SK-N-SH (cell line): ENCODE results near the gene PXMP2. TPM values are rescaled to one million over a fixed set of nuclear protein-coding genes. Genes with fewer than 3 reads are reported as not detected.

Experiments
- CTCF ChIA-PET: fragments of 300-600, 350-600 bp; formaldehyde crosslinking; extraction: SDS; loops from one replicate; lab custom pipeline; 2021; lab: Yijun Ruan, JAX
- POLR2A ChIA-PET: fragments of 350-600 bp; sonication (Branson Sonifier 250); formaldehyde crosslinking; extraction: SDS; loops from one replicate; lab custom pipeline; 2020; ENCODE audit warnings: antibody characterized with exemption, inconsistent platforms; lab: Yijun Ruan, JAX
- DNase-seq: peaks from one replicate; pipeline ENCODE4 v3.0.0; 2012
- H2AFZ ChIP-seq: fragments of 200-600 bp; sonication (generic); 2 replicates; pipeline ENCODE4 v1.8.1; 2016; ENCODE audit warnings: antibody characterized with exemption, mild to moderate bottlenecking, low read depth
- H3F3A ChIP-seq: fragments of 200-600 bp; sonication (generic); replicated peaks from 2 replicates; pipeline ENCODE3; 2016; ENCODE audit warnings: antibody characterized with exemption, mild to moderate bottlenecking; ENCODE audit not compliant: insufficient read depth
- H3K27ac ChIP-seq, 2 experiments: fragments of 200-500 bp in 1 of 2; fragments of 200-600 bp in 1 of 2; sonication (Bioruptor generic) in 1 of 2; sonication (generic), shearing (Covaris generic) in 1 of 2; 2 replicates each; pipeline versions ENCODE4 v1.5.1 to v1.6.1; 2014 to 2016; ENCODE audit warnings: low read depth in 2 of 2, inconsistent platforms in 1 of 2, low read length in 1 of 2, mild to moderate bottlenecking in 1 of 2, mixed read lengths in 1 of 2
- H3K27me3 ChIP-seq: fragments of 200-600 bp; sonication (generic), shearing (Covaris generic); 2 replicates; pipeline ENCODE4 v1.6.1; 2016; ENCODE audit warnings: mixed run types; ENCODE audit not compliant: insufficient read depth
- H3K36me3 ChIP-seq, 2 experiments: fragments of 200-500 bp in 1 of 2; fragments of 200-600 bp in 1 of 2; sonication (Bioruptor generic) in 1 of 2; sonication (generic) in 1 of 2; replicated peaks in 1 of 2; 2 replicates each; pipeline versions ENCODE3 to v1.5.1; 2014 to 2016; ENCODE audit warnings: low read length in 1 of 2, mild to moderate bottlenecking in 1 of 2; ENCODE audit not compliant: insufficient read depth in 2 of 2, control insufficient read depth in 1 of 2
- H3K4me1 ChIP-seq, 2 experiments: fragments of 200-500 bp in 1 of 2; fragments of 200-600 bp in 1 of 2; sonication (Bioruptor generic) in 1 of 2; sonication (generic), shearing (Covaris generic) in 1 of 2; 2 replicates each; pipeline versions ENCODE4 v1.5.1 to v1.6.1; 2014 to 2016; ENCODE audit warnings: low read depth in 1 of 2, low read length in 1 of 2, mixed run types in 1 of 2; ENCODE audit not compliant: insufficient read depth in 2 of 2, control insufficient read depth in 1 of 2
- H3K4me2 ChIP-seq: fragments of 200-600 bp; sonication (generic), shearing (Covaris generic); 2 replicates; pipeline ENCODE4 v1.6.1; 2017; ENCODE audit warnings: mixed run types
- H3K4me3 ChIP-seq, 2 experiments: fragments of 200-500 bp in 1 of 2; fragments of 200-600 bp in 1 of 2; sonication (Bioruptor generic) in 1 of 2; sonication (generic), shearing (Covaris generic) in 1 of 2; 2 replicates each; pipeline versions ENCODE4 v1.5.1 to v1.8.1; 2014 to 2016; ENCODE audit warnings: low read depth in 2 of 2, inconsistent platforms in 1 of 2, low read length in 1 of 2, mild to moderate bottlenecking in 1 of 2, mixed read lengths in 1 of 2, moderate library complexity in 1 of 2
- H3K79me2 ChIP-seq: fragments of 200-600 bp; sonication (generic); 2 replicates; pipeline ENCODE4 v1.8.1; 2017; ENCODE audit warnings: mild to moderate bottlenecking; ENCODE audit not compliant: insufficient read depth
- H3K9ac ChIP-seq: fragments of 200-600 bp; sonication (generic); 2 replicates; pipeline ENCODE4 v1.6.1; 2017; ENCODE audit warnings: mixed run types
- H3K9me2 ChIP-seq: fragments of 200-600 bp; sonication (generic); 2 replicates; pipeline ENCODE4 v1.6.1; 2017; ENCODE audit warnings: mixed run types
- H3K9me3 ChIP-seq: fragments of 200-600 bp; sonication (generic); 2 replicates; pipeline ENCODE4 v1.6.1; 2017; ENCODE audit warnings: mixed run types, mild to moderate bottlenecking, moderate library complexity
- H4K20me1 ChIP-seq: fragments of 200-600 bp; sonication (generic); 2 replicates; pipeline ENCODE4 v1.6.1; 2017; ENCODE audit warnings: mild to moderate bottlenecking, mixed run types; ENCODE audit not compliant: insufficient read depth
- ELF1 ChIP-seq: IDR thresholded peaks from 2 replicates; pipeline ENCODE4 v1.4.0; 2012
- FOSL2 ChIP-seq: IDR thresholded peaks from 2 replicates; pipeline ENCODE4 v1.4.0; 2012; ENCODE audit warnings: low read depth, mild to moderate bottlenecking, moderate library complexity, borderline replicate concordance
- FOXJ3 ChIP-seq: sonication (generic); formaldehyde crosslinking; IDR thresholded peaks from 2 replicates; pipeline ENCODE4 v1.5.1; 2020; ENCODE audit warnings: mild to moderate bottlenecking, missing genetic modification reagents
- GABPA ChIP-seq: IDR thresholded peaks from 2 replicates; pipeline ENCODE4 v1.4.0; 2012; ENCODE audit warnings: low read depth, mild to moderate bottlenecking
- JUND ChIP-seq: IDR thresholded peaks from 2 replicates; pipeline ENCODE4 v1.4.0; 2012
- MAX ChIP-seq: IDR thresholded peaks from 2 replicates; pipeline ENCODE4 v1.4.0; 2012; ENCODE audit warnings: low read depth
- MXI1 ChIP-seq: IDR thresholded peaks from 2 replicates; pipeline ENCODE4 v1.6.1; 2012; ENCODE audit warnings: mild to moderate bottlenecking, low read depth, low read length, improper control_type of control experiment
- NRF1 ChIP-seq: IDR thresholded peaks from 2 replicates; pipeline ENCODE4 v1.6.1; 2012; ENCODE audit warnings: low read depth, mild to moderate bottlenecking, low read length
- PBX3 ChIP-seq: IDR thresholded peaks from 2 replicates; pipeline ENCODE4; 2012
- RAD21 ChIP-seq: IDR thresholded peaks from 2 replicates; pipeline ENCODE4 v1.6.1; 2012; ENCODE audit warnings: mild to moderate bottlenecking, low read length
- RFX5 ChIP-seq: IDR thresholded peaks from 2 replicates; pipeline ENCODE4 v1.6.1; 2012; ENCODE audit warnings: mild to moderate bottlenecking, improper control_type of control experiment, low read length
- RXRA ChIP-seq: IDR thresholded peaks from 2 replicates; pipeline ENCODE4 v1.4.0; 2012; ENCODE audit warnings: low read depth, mild to moderate bottlenecking, borderline replicate concordance
- SIN3A ChIP-seq: IDR thresholded peaks from 2 replicates; pipeline ENCODE4 v1.6.1; 2012; ENCODE audit warnings: low read depth, mild to moderate bottlenecking, low read length, moderate library complexity, borderline replicate concordance
- TAF1 ChIP-seq: IDR thresholded peaks from 2 replicates; pipeline ENCODE4 v1.6.1; 2012; ENCODE audit warnings: low read depth, mild to moderate bottlenecking, low read length, moderate library complexity, borderline replicate concordance
- USF2 ChIP-seq: fragments of 150-350 bp; IDR thresholded peaks from 2 replicates; pipeline ENCODE4 v1.6.1; 2017; ENCODE audit warnings: antibody characterized with exemption, low read length, low read depth, borderline replicate concordance
- YY1 ChIP-seq: IDR thresholded peaks from 2 replicates; pipeline ENCODE4 v1.4.0; 2012; ENCODE audit warnings: low read depth, mild to moderate bottlenecking
- ZBTB33 ChIP-seq: IDR thresholded peaks from 2 replicates; pipeline ENCODE4 v1.4.0; 2012; ENCODE audit warnings: low read depth, borderline replicate concordance
- WGBS: methylation state at CpG from one replicate; pipeline ENCODE4 v1.1.6; 2017; ENCODE audit warnings: low lambda C conversion rate; 5-methylcytosine and 5-hydroxymethylcytosine counted together
- polyA plus RNA-seq, 3 experiments: library from polyadenylated mRNA; depleted of rRNA; stranded (reverse); fragments of >200 nt; gene quantifications; 2 replicates each; pipeline ENCODE4 v1.2.3, GENCODE V29; 2012

PXMP2 gene
- polyA plus RNA-seq, 1 of the 3 experiments (the other 2 are of a cell fraction) = 35.8 TPM

GRCh38 chr12:132724506-132725241 is 37.3 kb downstream of the PXMP2 start:
- Histone ChIP-seq H4K20me1 (peaks cover 24% of the 10 kb centered on the region), H2AFZ (no peak overlapping the region), H3K4me2 (no peak overlapping the region), H3K27me3 (no peaks in the 10 kb centered on the region), H3K36me3 (peaks cover 62 to 66% of the 10 kb centered on the region in 2 experiments), H3K79me2 (peaks cover 37% of the 10 kb centered on the region; the same call in 1 of the 2 replicates), H3K9ac (no peak overlapping the region), H3K9me2 (no peaks in the 10 kb centered on the region), H3F3A (peaks cover 25% of the 10 kb centered on the region), H3K4me3 (no peak overlapping the region), H3K4me1 (no peaks in the 10 kb centered on the region), H3K9me3 (no peaks in the 10 kb centered on the region), H3K27ac (no peak overlapping the region)
- CTCF ChIA-PET = no interaction called here
- POLR2A ChIA-PET = no interaction called here
- no peak for TF ChIP-seq USF2
- TF ChIP-seq JUND = no peak
- no peak for TF ChIP-seq SIN3A
- TF ChIP-seq ZBTB33 = no peak
- TF ChIP-seq FOXJ3 (CRISPR knock-in tag) = no peak
- TF ChIP-seq YY1 = no peak
- no peak for TF ChIP-seq RXRA
- TF ChIP-seq NRF1 = no peak
- 87% methylated on average over 13 of the region's 30 CpGs for WGBS
- DNase-seq = no peak

- Histone ChIP-seq H3K27ac (no peak overlapping the region), H3F3A (peaks cover 23% of the 10 kb centered on the region), H3K4me1 (no peaks in the 10 kb centered on the region), H3K9me2 (no peaks in the 10 kb centered on the region), H4K20me1 (peaks cover 26% of the 10 kb centered on the region; the same call in 1 of the 2 replicates), H3K9me3 (no peaks in the 10 kb centered on the region), H3K9ac (no peak overlapping the region), H3K4me3 (no peak overlapping the region), H3K27me3 (no peaks in the 10 kb centered on the region), H3K79me2 (peaks cover 33% of the 10 kb centered on the region; the same call in 1 of the 2 replicates), H3K36me3 (peaks cover 58 to 64% of the 10 kb centered on the region in 2 experiments), H3K4me2 (no peak overlapping the region), H2AFZ (no peak overlapping the region)
- WGBS = 94% methylated on average over 12 of the region's 12 CpGs
- DNase-seq = no peak
- TF ChIP-seq GABPA (no peak), USF2 (no peak), NRF1 (no peak), FOSL2 (no peak), ELF1 (no peak), RAD21 (no peak), MAX (no peak), RFX5 (no peak), YY1 (no peak), PBX3 (no peak), MXI1 (no peak), TAF1 (no peak)
- POLR2A ChIA-PET = no interaction called here
- CTCF ChIA-PET = no interaction called here
Measured at GRCh38 chr12:132726386-132726785, 39.0 kb downstream of the PXMP2 start.
